CD14-positive monocyte (primary cell): ENCODE data around the gene MYL3. TPM values are rescaled to one million over a fixed set of nuclear protein-coding genes. Genes with fewer than 3 reads are reported as not detected.

Experiments used
- DNase-seq, 3 donors: peaks; one replicate each; pipeline ENCODE4 v3.0.0-alpha.2; 2011 to 2022
- H2AFZ ChIP-seq: 2 replicates; pipeline ENCODE4 v1.6.0; 2012; ENCODE audit warnings: mild to moderate bottlenecking, low read depth, low read length, inconsistent platforms; ENCODE audit not compliant: insufficient read depth, poor library complexity, severe bottlenecking
- H3K27ac ChIP-seq, 2 donors: 1 replicate in 1 of 2; 2 replicates in 1 of 2; pipeline ENCODE4 v1.5.1; 2012 to 2013; ENCODE audit warnings: low read length in 2 of 2, control low read depth in 1 of 2, inconsistent platforms in 1 of 2, low read depth in 1 of 2, mild to moderate bottlenecking in 1 of 2
- H3K27me3 ChIP-seq, 2 donors: one replicate each; pipeline versions ENCODE4 v1.6.0 to v1.6.1; 2011 to 2013; ENCODE audit warnings: low read length in 2 of 2; ENCODE audit not compliant: control insufficient read depth in 2 of 2, insufficient read depth in 2 of 2
- H3K36me3 ChIP-seq, 2 donors: replicated peaks in 1 of 2; 1 replicate in 1 of 2; 2 replicates in 1 of 2; pipeline versions ENCODE4 v1.5.1 to v1.6.1; 2012 to 2013; ENCODE audit warnings: low read length in 2 of 2, control low read depth in 1 of 2, inconsistent platforms in 1 of 2, mild to moderate bottlenecking in 1 of 2; ENCODE audit not compliant: insufficient read depth in 2 of 2, control insufficient read depth in 1 of 2
- H3K4me1 ChIP-seq, 2 donors: 1 replicate in 1 of 2; 2 replicates in 1 of 2; pipeline versions ENCODE4 v1.5.1 to v1.6.1; 2012 to 2013; ENCODE audit warnings: low read length in 2 of 2, control low read depth in 1 of 2, inconsistent platforms in 1 of 2, mild to moderate bottlenecking in 1 of 2, moderate library complexity in 1 of 2; ENCODE audit not compliant: insufficient read depth in 2 of 2, control insufficient read depth in 1 of 2
- H3K4me2 ChIP-seq: replicated peaks from 2 replicates; pipeline ENCODE3; 2012; ENCODE audit warnings: low read length, moderate library complexity, mild to moderate bottlenecking; ENCODE audit not compliant: poor library complexity, severe bottlenecking; ENCODE audit errors: extremely low read depth
- H3K4me3 ChIP-seq, 3 experiments: fragments of 200-600 bp in 1 of 3; sonication (generic) in 1 of 3; replicated peaks in 1 of 3; 1 replicate in 2 of 3; 2 replicates in 1 of 3; pipeline ENCODE4 v1.5.1; 2011 to 2013; ENCODE audit warnings: low read length in 3 of 3, mild to moderate bottlenecking in 3 of 3, control low read depth in 2 of 3, low read depth in 2 of 3, inconsistent platforms in 1 of 3, moderate library complexity in 1 of 3
- H3K79me2 ChIP-seq: 2 replicates; pipeline ENCODE4 v1.6.0; 2012; ENCODE audit warnings: mild to moderate bottlenecking, control low read depth, inconsistent platforms, low read length, moderate library complexity; ENCODE audit not compliant: insufficient read depth
- H3K9ac ChIP-seq: 2 replicates; pipeline ENCODE4 v1.6.0; 2017; ENCODE audit warnings: low read length, mild to moderate bottlenecking; ENCODE audit not compliant: insufficient read depth, poor library complexity, severe bottlenecking
- H3K9me3 ChIP-seq, 2 donors: replicated peaks in 1 of 2; 1 replicate in 1 of 2; 2 replicates in 1 of 2; pipeline versions ENCODE4 v1.5.1 to v1.6.1; 2012 to 2013; ENCODE audit warnings: low read length in 2 of 2, control low read depth in 1 of 2; ENCODE audit not compliant: control insufficient read depth in 1 of 2, insufficient read depth in 1 of 2
- H4K20me1 ChIP-seq: 2 replicates; pipeline ENCODE4 v1.6.0; 2012; ENCODE audit warnings: mild to moderate bottlenecking, low read length, control low read depth, moderate library complexity; ENCODE audit not compliant: insufficient read depth
- H3K27ac Mint-ChIP-seq, 7 donors: one replicate each; pipeline ENCODE4 v1.8.0; 2020; ENCODE audit warnings: mild to moderate bottlenecking in 7 of 7, mixed read lengths in 7 of 7, moderate library complexity in 6 of 7, inconsistent platforms in 2 of 7
- H3K27me3 Mint-ChIP-seq, 3 donors: one replicate each; pipeline ENCODE4 v1.8.0; 2021 to 2022; ENCODE audit warnings: low read depth in 3 of 3, mild to moderate bottlenecking in 3 of 3, mixed read lengths in 3 of 3, moderate library complexity in 3 of 3, inconsistent platforms in 1 of 3
- H3K36me3 Mint-ChIP-seq, 2 donors: one replicate each; pipeline ENCODE4 v1.8.0; 2020; ENCODE audit warnings: mixed read lengths in 2 of 2, inconsistent platforms in 1 of 2, mild to moderate bottlenecking in 1 of 2
- H3K4me1 Mint-ChIP-seq: one replicate; pipeline ENCODE4 v1.8.0; 2020; ENCODE audit warnings: mild to moderate bottlenecking, mixed read lengths
- H3K4me3 Mint-ChIP-seq, 2 donors: one replicate each; pipeline ENCODE4 v1.8.0; 2020; ENCODE audit warnings: mild to moderate bottlenecking in 2 of 2, mixed read lengths in 2 of 2, moderate library complexity in 1 of 2
- H3K9me3 Mint-ChIP-seq, 7 donors: one replicate each; pipeline ENCODE4 v1.8.0; 2020 to 2022; ENCODE audit warnings: mixed read lengths in 7 of 7, mild to moderate bottlenecking in 6 of 7, moderate library complexity in 6 of 7, inconsistent platforms in 2 of 7
- CTCF ChIP-seq: fragments of 200-600 bp; IDR thresholded peaks from one replicate; pipeline ENCODE4 v1.8.0; 2022; ENCODE audit warnings: antibody characterized with exemption, mild to moderate bottlenecking
- WGBS: methylation state at CpG from one replicate; pipeline ENCODE4 v1.1.5; 2013; ENCODE audit warnings: missing lambda C conversion rate; ENCODE audit not compliant: insufficient coverage; 5-methylcytosine and 5-hydroxymethylcytosine counted together
- intact Hi-C, 2 donors: fragments of 100-400 bp; cut with micrococcal nuclease; formaldehyde crosslinking; loops; one replicate each; pipeline versions ENCODE4 v1.15.0 to v1.15.1; 2023
- polyA plus RNA-seq, 3 donors: library from polyadenylated mRNA; depleted of rRNA in 1 of 3; unstranded in 2 of 3; stranded (reverse) in 1 of 3; fragments of 300-500 nt in 2 of 3; fragments of >200 nt in 1 of 3; fragmentation: Illumina TruSeq in 2 of 3; gene quantifications; 1 replicate in 2 of 3; 2 replicates in 1 of 3; pipeline ENCODE4 v1.2.3, GENCODE V29; 2012 to 2021

MYL3 gene
- polyA plus RNA-seq, 3 donors, result not detected

DNA sequence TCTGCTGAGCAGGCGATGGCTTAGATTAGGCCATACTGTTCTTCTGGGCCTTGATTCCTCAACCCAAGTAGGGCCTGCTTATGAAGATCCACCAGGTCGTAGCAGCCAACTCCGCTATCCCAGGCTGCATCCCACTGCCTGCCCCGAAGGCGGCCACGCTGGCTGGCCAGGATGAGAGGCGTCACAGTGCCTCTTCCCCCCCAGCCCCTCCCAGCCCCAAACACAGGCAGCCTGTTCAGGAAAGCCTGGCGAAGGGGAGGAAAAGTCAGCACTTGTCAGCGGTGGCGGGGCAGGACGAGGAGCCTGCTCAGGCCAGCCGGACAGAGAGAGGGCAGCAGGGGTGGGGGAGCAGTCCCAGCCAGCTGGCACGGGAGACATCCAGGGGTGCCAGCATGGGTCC lies 25.5 kb upstream of the MYL3 start:
- WGBS, result 93% methylated on average over 12 of the region's 13 CpGs
- TF ChIP-seq CTCF, result no peak
- no peaks in the 10 kb centered on the region for H3K79me2 ChIP-seq
- H3K9me3 ChIP-seq, result peaks cover 0 to 5% of the 10 kb centered on the region in 2 donors
- peaks cover 13 to 61% of the 10 kb centered on the region in 2 donors for H3K27me3 ChIP-seq
- no peak overlapping the region for H3K4me2 ChIP-seq
- H3K36me3 Mint-ChIP-seq, result peaks cover 0 to 7% of the 10 kb centered on the region in 2 donors
- no peak overlapping the region for H3K4me3 Mint-ChIP-seq
- no peak for DNase-seq
- peaks cover 42 to 82% (median 56%) of the 10 kb centered on the region in 3 donors for H3K27me3 Mint-ChIP-seq
- H3K36me3 ChIP-seq, result no peaks in the 10 kb centered on the region
- intact Hi-C loops, result no loop called here
- peaks cover 18% of the 10 kb centered on the region for H3K4me1 Mint-ChIP-seq
- H3K9ac ChIP-seq, result no peak overlapping the region
- H3K4me3 ChIP-seq, result no peak overlapping the region
- H4K20me1 ChIP-seq, result no peaks in the 10 kb centered on the region
- H2AFZ ChIP-seq, result no peak overlapping the region
- H3K4me1 ChIP-seq, result peaks cover 13 to 15% of the 10 kb centered on the region in 2 donors
- peaks cover 0 to 12% (median 1%) of the 10 kb centered on the region in 7 donors for H3K9me3 Mint-ChIP-seq
- no peak overlapping the region for H3K27ac Mint-ChIP-seq
- H3K27ac ChIP-seq, result no peak overlapping the region

GRCh38 chr3:46887980-46888494 lies 24.8 kb upstream of the MYL3 start:
- Histone ChIP-seq H4K20me1 (no peaks in the 10 kb centered on the region), H3K4me3 (no peak overlapping the region), H3K4me1 (peaks cover 16 to 20% of the 10 kb centered on the region in 2 donors), H3K9ac (no peak overlapping the region), H3K27me3 (peaks cover 16 to 59% of the 10 kb centered on the region in 2 donors), H3K4me2 (no peak overlapping the region), H2AFZ (no peak overlapping the region), H3K27ac (no peak overlapping the region), H3K36me3 (no peaks in the 10 kb centered on the region), H3K79me2 (no peaks in the 10 kb centered on the region), H3K9me3 (peaks cover 0 to 8% of the 10 kb centered on the region in 2 donors)
- WGBS, result 69% methylated on average over 4 of the region's 7 CpGs
- peaks cover 45 to 80% (median 55%) of the 10 kb centered on the region in 3 donors for H3K27me3 Mint-ChIP-seq
- H3K4me1 Mint-ChIP-seq, result peaks cover 22% of the 10 kb centered on the region
- H3K36me3 Mint-ChIP-seq, result peaks cover 0 to 9% of the 10 kb centered on the region in 2 donors
- DNase-seq, result no peak
- H3K27ac Mint-ChIP-seq, result no peak overlapping the region
- H3K9me3 Mint-ChIP-seq, result peaks cover 0 to 13% (median 1%) of the 10 kb centered on the region in 7 donors
- intact Hi-C loops, result no loop called here
- H3K4me3 Mint-ChIP-seq, result no peak overlapping the region
- no peak for TF ChIP-seq CTCF
